ENCODE data around the gene GLTPD2.

GLTPD2 gene

DNA sequence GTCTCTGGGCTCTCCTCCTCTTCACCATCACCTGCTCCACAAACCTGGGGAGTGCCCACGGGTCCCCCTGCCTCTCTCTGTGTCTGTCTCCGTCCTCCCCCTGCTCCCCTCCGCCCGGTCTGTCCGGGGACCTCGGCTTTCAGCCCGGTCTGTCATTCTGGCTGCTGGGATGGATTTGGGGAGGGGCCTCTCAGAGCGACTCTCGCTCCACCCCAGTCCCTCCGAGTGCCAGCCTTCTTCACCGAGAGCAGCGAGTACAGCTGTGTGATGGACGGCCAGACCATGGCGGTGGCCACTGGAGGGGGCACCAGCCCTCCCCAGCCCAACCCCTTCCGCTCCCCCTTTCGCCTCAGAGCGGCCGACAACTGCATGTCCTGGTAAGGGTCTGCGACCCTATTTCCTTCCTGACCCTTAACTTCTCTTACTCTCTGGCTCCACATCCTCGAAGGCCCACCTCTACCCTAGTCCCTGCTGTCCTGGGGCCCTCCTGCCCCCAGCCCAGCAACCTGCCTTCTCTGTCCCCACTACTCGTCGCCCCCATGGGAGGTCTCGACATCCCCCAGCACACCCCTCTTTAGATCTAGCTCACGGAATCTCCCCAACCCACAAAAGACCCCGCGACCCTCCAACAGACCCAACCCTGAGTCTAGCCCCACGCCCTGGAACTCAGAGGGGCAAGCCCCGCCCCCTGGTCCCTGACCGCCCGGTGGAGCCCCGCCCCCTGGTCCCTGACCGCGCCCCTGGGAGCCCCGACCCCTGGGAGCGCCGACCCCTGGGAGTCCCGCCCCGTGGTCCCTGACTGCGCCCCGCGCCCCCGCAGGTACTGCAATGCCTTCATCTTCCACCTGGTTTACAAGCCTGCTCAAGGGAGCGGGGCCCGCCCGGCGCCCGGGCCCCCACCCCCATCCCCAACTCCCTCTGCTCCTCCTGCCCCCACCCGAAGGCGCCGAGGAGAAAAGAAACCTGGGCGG lies 43.5 kb upstream of the GLTPD2 start:
- H3K27me3 ChIP-seq (ENCODE audit: control insufficient read depth in 2 of 2, insufficient read depth in 2 of 2, low read length in 2 of 2): peaks cover 0 to 5% of the 10 kb centered on the region in 2 donors
- H3K4me3 ChIP-seq (ENCODE audit: low read length in 2 of 2): no peak overlapping the region

GRCh38 chr17:4747847-4748246 lies 40.9 kb upstream of the GLTPD2 start:
- Histone ChIP-seq H3K27ac (ENCODE audit: low read depth in 2 of 2, low read length in 2 of 2) (no peak overlapping the region), H3K27me3 (ENCODE audit: control insufficient read depth in 2 of 2, insufficient read depth in 2 of 2, low read length in 2 of 2) (peaks cover 0 to 5% of the 10 kb centered on the region in 2 donors), H3K36me3 (ENCODE audit: control insufficient read depth in 2 of 2, insufficient read depth in 2 of 2, low read length in 2 of 2) (no peaks in the 10 kb centered on the region), H3K9ac (ENCODE audit: low read depth in 1 of 2, low read length in 2 of 2) (no peak overlapping the region), H3K4me3 (ENCODE audit: low read length in 2 of 2) (no peak overlapping the region), H3K9me3 (ENCODE audit: control insufficient read depth in 2 of 2, low read length in 2 of 2) (no peaks in the 10 kb centered on the region), H3K4me1 (ENCODE audit: control insufficient read depth in 2 of 2, insufficient read depth in 2 of 2, low read length in 2 of 2) (peaks cover 0 to 6% of the 10 kb centered on the region in 2 donors)

More for the DNA sequence above, 43.5 kb upstream of the GLTPD2 start:
- H3K36me3 ChIP-seq (ENCODE audit: control insufficient read depth in 2 of 2, insufficient read depth in 2 of 2, low read length in 2 of 2): no peaks in the 10 kb centered on the region
- H3K9ac ChIP-seq (ENCODE audit: low read depth in 1 of 2, low read length in 2 of 2): no peak overlapping the region
- peaks cover 0 to 6% of the 10 kb centered on the region in 2 donors for H3K4me1 ChIP-seq (ENCODE audit: control insufficient read depth in 2 of 2, insufficient read depth in 2 of 2, low read length in 2 of 2)
- no peaks in the 10 kb centered on the region for H3K9me3 ChIP-seq (ENCODE audit: control insufficient read depth in 2 of 2, low read length in 2 of 2)
- no peak overlapping the region for H3K27ac ChIP-seq (ENCODE audit: low read depth in 2 of 2, low read length in 2 of 2)

DNA sequence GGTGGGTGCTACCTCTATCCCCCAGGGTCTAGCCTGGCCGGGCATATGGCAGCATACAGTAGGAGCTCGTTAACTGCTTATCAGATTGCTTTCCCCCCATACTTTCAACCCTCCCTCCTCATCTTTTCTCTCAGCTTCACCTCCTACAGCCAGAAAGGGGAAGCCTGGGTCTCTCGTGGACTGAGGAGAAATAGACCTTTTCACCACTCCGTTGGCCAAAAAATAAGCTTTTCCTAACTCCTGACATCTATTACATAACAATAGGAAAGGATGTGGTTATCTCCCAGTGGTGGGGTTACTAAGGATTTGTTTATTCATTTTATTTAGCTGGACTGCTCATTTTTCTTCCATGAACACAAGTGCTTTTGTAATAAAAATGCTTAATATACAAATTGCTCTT lies 40.1 kb upstream of the GLTPD2 start:
- Histone ChIP-seq H3K27ac (ENCODE audit: low read depth in 2 of 2, low read length in 2 of 2) (no peak overlapping the region), H3K36me3 (ENCODE audit: control insufficient read depth in 2 of 2, insufficient read depth in 2 of 2, low read length in 2 of 2) (no peaks in the 10 kb centered on the region), H3K9ac (ENCODE audit: low read depth in 1 of 2, low read length in 2 of 2) (no peak overlapping the region), H3K4me3 (ENCODE audit: low read length in 2 of 2) (no peak overlapping the region), H3K27me3 (ENCODE audit: control insufficient read depth in 2 of 2, insufficient read depth in 2 of 2, low read length in 2 of 2) (peaks cover 2 to 5% of the 10 kb centered on the region in 2 donors), H3K4me1 (ENCODE audit: control insufficient read depth in 2 of 2, insufficient read depth in 2 of 2, low read length in 2 of 2) (peaks cover 0 to 6% of the 10 kb centered on the region in 2 donors), H3K9me3 (ENCODE audit: control insufficient read depth in 2 of 2, low read length in 2 of 2) (no peaks in the 10 kb centered on the region)

GRCh38 chr17:4750606-4751005 lies 38.2 kb upstream of the GLTPD2 start:
- Histone ChIP-seq H3K4me3 (ENCODE audit: low read length in 2 of 2) (no peak overlapping the region), H3K9ac (ENCODE audit: low read depth in 1 of 2, low read length in 2 of 2) (no peak overlapping the region), H3K9me3 (ENCODE audit: control insufficient read depth in 2 of 2, low read length in 2 of 2) (no peaks in the 10 kb centered on the region), H3K36me3 (ENCODE audit: control insufficient read depth in 2 of 2, insufficient read depth in 2 of 2, low read length in 2 of 2) (no peaks in the 10 kb centered on the region), H3K27me3 (ENCODE audit: control insufficient read depth in 2 of 2, insufficient read depth in 2 of 2, low read length in 2 of 2) (peaks cover 0 to 5% of the 10 kb centered on the region in 2 donors), H3K4me1 (ENCODE audit: control insufficient read depth in 2 of 2, insufficient read depth in 2 of 2, low read length in 2 of 2) (no peaks in the 10 kb centered on the region), H3K27ac (ENCODE audit: low read depth in 2 of 2, low read length in 2 of 2) (no peak overlapping the region)

- H3K4me3 ChIP-seq (ENCODE audit: low read length in 2 of 2): no peak overlapping the region
- peaks cover 0 to 5% of the 10 kb centered on the region in 2 donors for H3K27me3 ChIP-seq (ENCODE audit: control insufficient read depth in 2 of 2, insufficient read depth in 2 of 2, low read length in 2 of 2)
- H3K9ac ChIP-seq (ENCODE audit: low read depth in 1 of 2, low read length in 2 of 2): no peak overlapping the region
- H3K9me3 ChIP-seq (ENCODE audit: control insufficient read depth in 2 of 2, low read length in 2 of 2): no peaks in the 10 kb centered on the region
- H3K27ac ChIP-seq (ENCODE audit: low read depth in 2 of 2, low read length in 2 of 2): no peak overlapping the region
- H3K4me1 ChIP-seq (ENCODE audit: control insufficient read depth in 2 of 2, insufficient read depth in 2 of 2, low read length in 2 of 2): no peaks in the 10 kb centered on the region
- H3K36me3 ChIP-seq (ENCODE audit: control insufficient read depth in 2 of 2, insufficient read depth in 2 of 2, low read length in 2 of 2): no peaks in the 10 kb centered on the region
Observed at GRCh38 chr17:4751932-4752331, 36.8 kb upstream of the GLTPD2 start.

- Histone ChIP-seq H3K36me3 (ENCODE audit: control insufficient read depth in 2 of 2, insufficient read depth in 2 of 2, low read length in 2 of 2) (no peaks in the 10 kb centered on the region), H3K27me3 (ENCODE audit: control insufficient read depth in 2 of 2, insufficient read depth in 2 of 2, low read length in 2 of 2) (peaks cover 0 to 5% of the 10 kb centered on the region in 2 donors), H3K4me3 (ENCODE audit: low read length in 2 of 2) (no peak overlapping the region), H3K9me3 (ENCODE audit: control insufficient read depth in 2 of 2, low read length in 2 of 2) (no peaks in the 10 kb centered on the region), H3K9ac (ENCODE audit: low read depth in 1 of 2, low read length in 2 of 2) (no peak overlapping the region), H3K4me1 (ENCODE audit: control insufficient read depth in 2 of 2, insufficient read depth in 2 of 2, low read length in 2 of 2) (no peaks in the 10 kb centered on the region), H3K27ac (ENCODE audit: low read depth in 2 of 2, low read length in 2 of 2) (no peak overlapping the region)
Observed at GRCh38 chr17:4753392-4753791, 35.4 kb upstream of the GLTPD2 start.

GRCh38 chr17:4759776-4760236 lies 29.0 kb upstream of the GLTPD2 start:
- no peaks in the 10 kb centered on the region for H3K9me3 ChIP-seq (ENCODE audit: control insufficient read depth in 2 of 2, low read length in 2 of 2)
- no peaks in the 10 kb centered on the region for H3K27me3 ChIP-seq (ENCODE audit: control insufficient read depth in 2 of 2, insufficient read depth in 2 of 2, low read length in 2 of 2)
- H3K27ac ChIP-seq (ENCODE audit: low read depth in 2 of 2, low read length in 2 of 2): no peak overlapping the region
- no peaks in the 10 kb centered on the region for H3K36me3 ChIP-seq (ENCODE audit: control insufficient read depth in 2 of 2, insufficient read depth in 2 of 2, low read length in 2 of 2)
- no peak overlapping the region for H3K4me3 ChIP-seq (ENCODE audit: low read length in 2 of 2)
- H3K4me1 ChIP-seq (ENCODE audit: control insufficient read depth in 2 of 2, insufficient read depth in 2 of 2, low read length in 2 of 2): no peaks in the 10 kb centered on the region
- H3K9ac ChIP-seq (ENCODE audit: low read depth in 1 of 2, low read length in 2 of 2): no peak overlapping the region

- no peaks in the 10 kb centered on the region for H3K27me3 ChIP-seq (ENCODE audit: control insufficient read depth in 2 of 2, insufficient read depth in 2 of 2, low read length in 2 of 2)
- no peak overlapping the region for H3K4me3 ChIP-seq (ENCODE audit: low read length in 2 of 2)
- peak overlapping the region in 1 of 2 donors; percentile 56 for H3K27ac ChIP-seq (ENCODE audit: low read depth in 2 of 2, low read length in 2 of 2)
- no peaks in the 10 kb centered on the region for H3K36me3 ChIP-seq (ENCODE audit: control insufficient read depth in 2 of 2, insufficient read depth in 2 of 2, low read length in 2 of 2)
- no peaks in the 10 kb centered on the region for H3K9me3 ChIP-seq (ENCODE audit: control insufficient read depth in 2 of 2, low read length in 2 of 2)
- H3K4me1 ChIP-seq (ENCODE audit: control insufficient read depth in 2 of 2, insufficient read depth in 2 of 2, low read length in 2 of 2): no peaks in the 10 kb centered on the region
- H3K9ac ChIP-seq (ENCODE audit: low read depth in 1 of 2, low read length in 2 of 2): no peak overlapping the region
Observed at GRCh38 chr17:4764595-4764994, 24.2 kb upstream of the GLTPD2 start.

- Histone ChIP-seq H3K4me1 (ENCODE audit: control insufficient read depth in 2 of 2, insufficient read depth in 2 of 2, low read length in 2 of 2) (peaks cover 0 to under 1% of the 10 kb centered on the region in 2 donors), H3K4me3 (ENCODE audit: low read length in 2 of 2) (no peak overlapping the region), H3K27ac (ENCODE audit: low read depth in 2 of 2, low read length in 2 of 2) (peak overlapping the region; percentile 43 to 47)
Observed at GRCh38 chr17:4766201-4766600, 22.6 kb upstream of the GLTPD2 start.

GRCh38 chr17:4766723-4767122 lies 22.0 kb upstream of the GLTPD2 start:
- Histone ChIP-seq H3K27ac (ENCODE audit: low read depth in 2 of 2, low read length in 2 of 2) (peak overlapping the region; percentile 43 to 47), H3K9me3 (ENCODE audit: control insufficient read depth in 2 of 2, low read length in 2 of 2) (no peaks in the 10 kb centered on the region)

More at GRCh38 chr17:4766201-4766600, 22.6 kb upstream of the GLTPD2 start:
- Histone ChIP-seq H3K36me3 (ENCODE audit: control insufficient read depth in 2 of 2, insufficient read depth in 2 of 2, low read length in 2 of 2) (no peaks in the 10 kb centered on the region), H3K9ac (ENCODE audit: low read depth in 1 of 2, low read length in 2 of 2) (no peak overlapping the region), H3K9me3 (ENCODE audit: control insufficient read depth in 2 of 2, low read length in 2 of 2) (no peaks in the 10 kb centered on the region), H3K27me3 (ENCODE audit: control insufficient read depth in 2 of 2, insufficient read depth in 2 of 2, low read length in 2 of 2) (no peaks in the 10 kb centered on the region)

More at GRCh38 chr17:4766723-4767122, 22.0 kb upstream of the GLTPD2 start:
- Histone ChIP-seq H3K9ac (ENCODE audit: low read depth in 1 of 2, low read length in 2 of 2) (no peak overlapping the region), H3K36me3 (ENCODE audit: control insufficient read depth in 2 of 2, insufficient read depth in 2 of 2, low read length in 2 of 2) (no peaks in the 10 kb centered on the region), H3K4me1 (ENCODE audit: control insufficient read depth in 2 of 2, insufficient read depth in 2 of 2, low read length in 2 of 2) (peaks cover 4 to 5% of the 10 kb centered on the region in 2 donors), H3K4me3 (ENCODE audit: low read length in 2 of 2) (no peak overlapping the region), H3K27me3 (ENCODE audit: control insufficient read depth in 2 of 2, insufficient read depth in 2 of 2, low read length in 2 of 2) (no peaks in the 10 kb centered on the region)
